ENCODE measurements around the gene RAPGEF1. TPM values are rescaled to one million over a fixed set of nuclear protein-coding genes. Genes with fewer than 3 reads are reported as not detected.

Gene RAPGEF1
- total and polyA plus RNA-seq, 2 of the 13 experiments (the other 11 are each of a cell fraction or from before 2014, with no cell fraction given) = 21.2 to 38.9 TPM

GRCh38 chr9:131735238-131736128 lies 4.4 kb downstream of the RAPGEF1 start (continued):
- TF ChIP-seq ZNF687 (CRISPR knock-in tag; IDR thresholded peaks at IDR 0.05) (peak; percentile 81), SIN3A (IDR thresholded peaks at IDR 0.05; ENCODE audit: borderline replicate concordance, low read depth, low read length) (peak; percentile 92), KDM6A (CRISPR knock-in tag; IDR thresholded peaks at IDR 0.05; ENCODE audit: low read depth) (peak; percentile 89), ZBTB4 (CRISPR knock-in tag; IDR thresholded peaks at IDR 0.05; ENCODE audit: borderline replicate concordance) (0 out of 2 replicates have a peak, but pooled peaks have one; percentile 40), ZBTB20 (CRISPR knock-in tag; IDR thresholded peaks at IDR 0.05; ENCODE audit: borderline replicate concordance, low read depth) (0 out of 2 replicates have a peak, but pooled peaks have one; percentile 65), ZSCAN21 (CRISPR knock-in tag; IDR thresholded peaks at IDR 0.05; ENCODE audit: borderline replicate concordance) (peak; percentile 92), HOXA7 (CRISPR knock-in tag; IDR thresholded peaks at IDR 0.05) (no peak), KDM5B (CRISPR knock-in tag; IDR thresholded peaks at IDR 0.05; ENCODE audit: borderline replicate concordance) (0 out of 2 replicates have a peak, but pooled peaks have one; percentile 29), STAG1 (CRISPR knock-in tag; IDR thresholded peaks at IDR 0.05) (peak; percentile 33), ZNF788 (CRISPR knock-in tag; IDR thresholded peaks at IDR 0.05; ENCODE audit: borderline replicate concordance) (peak; percentile 59; the same call in 1 of the 2 replicates), RXRA (CRISPR knock-in tag; IDR thresholded peaks at IDR 0.05) (peak; percentile 32; the same call in 1 of the 2 replicates), ZNF607 (CRISPR knock-in tag; IDR thresholded peaks at IDR 0.05; ENCODE audit: borderline replicate concordance) (0 out of 2 replicates have a peak, but pooled peaks have one; percentile 14), ZNF597 (CRISPR knock-in tag; IDR thresholded peaks at IDR 0.05) (no peak), HMGXB4 (CRISPR knock-in tag; IDR thresholded peaks at IDR 0.05; ENCODE audit: borderline replicate concordance in 1 of 2, low read depth in 1 of 2) (peak in 1 of 2 experiments; percentile 53; a peak in 2 of 4 replicates), GTF2F1 (IDR thresholded peaks at IDR 0.05; ENCODE audit: low read length) (no peak), KMT2B (CRISPR knock-in tag; IDR thresholded peaks at IDR 0.05) (0 out of 2 replicates have a peak, but pooled peaks have one; percentile 63), ZNF792 (CRISPR knock-in tag; IDR thresholded peaks at IDR 0.05) (peak; percentile 35; the same call in 1 of the 2 replicates)
